HG03175 (cell line): Measurements from ENCODE around the gene GTF2IRD1.
"Not testable (repeated sequence)": the region's sequence is repeated elsewhere in the genome, so short reads cannot be mapped to it uniquely, and the experiment has no call there.

Experiments used
- ATAC-seq: cut with Tn5 transposase; IDR thresholded peaks from one replicate; pipeline ENCODE4 v1.9.1; 2021; ENCODE audit warnings: mild to moderate bottlenecking, moderate library complexity; ENCODE audit not compliant: unreplicated experiment

GTF2IRD1 gene

DNA sequence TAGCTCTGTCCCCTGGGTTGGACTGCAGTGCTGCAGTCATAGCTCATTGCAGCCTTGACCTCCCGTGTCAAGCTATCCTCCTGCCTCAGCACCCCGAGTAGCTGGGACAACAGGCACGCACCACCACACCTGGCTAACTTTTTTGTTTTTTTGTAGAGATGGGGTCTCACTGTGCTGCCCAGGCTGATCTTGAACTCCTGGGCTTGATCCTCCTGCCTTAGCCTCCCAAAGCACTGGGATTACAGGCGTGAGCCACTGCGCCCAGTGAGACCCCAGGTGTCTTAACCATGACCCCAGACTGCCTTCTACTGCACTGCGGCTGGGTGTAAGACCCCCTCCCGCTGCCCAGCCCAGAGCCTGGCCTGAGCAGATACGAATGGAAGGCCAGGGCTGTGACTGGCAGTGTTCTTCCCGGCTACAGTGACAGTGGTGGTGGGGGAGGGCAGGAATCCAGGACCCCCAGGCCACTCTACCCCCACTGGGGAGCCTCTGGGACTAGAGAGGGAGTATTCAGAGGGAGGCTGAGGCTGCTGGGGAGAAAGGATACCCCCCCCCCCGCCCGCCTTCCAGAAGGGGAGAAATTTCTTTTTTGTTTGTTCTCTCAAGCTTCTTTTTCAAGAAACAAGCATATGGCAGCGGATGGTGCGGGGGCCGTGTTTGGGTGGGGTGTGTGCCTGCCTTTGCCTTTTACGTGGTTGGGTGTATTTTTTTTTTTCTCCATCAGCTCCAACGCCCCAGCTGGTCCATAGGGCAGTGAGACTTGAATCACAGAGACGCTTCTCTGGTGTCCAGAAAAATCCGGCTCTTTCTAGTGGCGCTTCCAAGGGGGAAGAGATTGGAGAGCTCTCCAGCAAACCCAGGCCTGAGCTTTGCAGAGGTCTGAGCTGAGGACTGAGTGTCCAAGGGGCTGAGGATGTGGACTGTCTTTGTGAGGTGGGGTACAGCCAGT, 36.6 kb downstream of the GTF2IRD1 start:
- no peak for ATAC-seq

DNA sequence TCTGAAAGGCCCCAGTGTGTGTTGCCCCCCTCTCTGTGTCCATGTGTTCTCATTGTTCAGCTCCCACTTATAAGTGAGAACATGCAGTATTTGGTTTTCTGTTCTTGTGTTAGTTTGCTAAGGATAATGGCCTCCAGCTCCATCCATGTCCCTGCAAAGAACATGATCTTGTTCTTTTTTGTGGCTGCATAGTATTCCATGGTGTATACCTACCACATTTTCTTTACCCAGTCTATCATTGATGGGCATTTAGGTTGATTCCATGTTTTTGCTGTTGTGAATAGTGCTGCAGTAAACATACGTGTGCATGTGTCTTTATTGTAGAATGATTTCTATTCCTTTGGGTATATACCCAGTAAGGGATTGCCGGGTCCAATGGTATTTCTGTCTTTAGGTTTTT, 37.8 kb downstream of the GTF2IRD1 start:
- ATAC-seq: not testable (repeated sequence)

DNA sequence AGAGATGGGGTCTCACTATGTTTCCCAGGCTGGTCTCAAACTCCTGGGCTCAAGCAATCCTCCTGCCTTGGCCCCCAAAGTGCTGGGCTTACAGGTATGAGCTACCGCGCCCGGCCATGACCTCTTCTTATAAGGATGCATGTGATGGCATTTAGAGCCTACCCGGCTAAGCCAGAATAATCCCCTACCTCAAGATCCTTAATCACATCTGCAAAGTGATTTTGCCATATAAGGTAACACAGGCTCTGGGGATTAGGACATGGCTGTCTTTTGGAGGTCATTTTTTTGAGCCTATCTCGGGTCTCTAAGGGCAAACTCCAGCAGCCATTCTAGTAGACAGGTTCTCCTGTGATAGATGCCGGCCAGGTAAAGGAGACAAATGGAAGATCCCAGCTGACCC, 39.6 kb downstream of the GTF2IRD1 start:
- ATAC-seq: no peak

DNA sequence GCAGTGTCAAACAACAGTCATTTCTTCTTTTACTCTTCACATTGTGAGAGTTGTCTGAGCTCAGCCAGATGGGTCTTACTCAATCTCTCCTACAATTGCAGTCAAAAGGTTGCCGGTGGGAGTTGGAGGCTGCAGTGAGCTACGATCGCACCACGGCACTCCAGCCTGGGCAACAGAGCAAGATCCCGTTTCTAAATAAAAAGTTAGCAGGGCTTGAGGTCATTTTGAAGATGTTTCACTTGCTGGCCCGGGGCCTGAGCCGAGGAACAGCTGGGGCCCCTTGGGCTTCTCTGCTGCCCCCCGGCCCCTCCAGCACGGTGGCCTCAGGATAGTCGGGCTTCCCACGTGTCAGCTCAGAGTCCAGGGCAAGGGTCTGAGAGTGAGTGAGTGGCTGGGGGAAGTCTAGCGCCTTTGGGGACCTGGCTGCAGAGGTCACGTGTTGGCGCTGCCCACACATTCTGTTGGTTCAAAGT, 40.4 kb downstream of the GTF2IRD1 start:
- no peak for ATAC-seq

DNA sequence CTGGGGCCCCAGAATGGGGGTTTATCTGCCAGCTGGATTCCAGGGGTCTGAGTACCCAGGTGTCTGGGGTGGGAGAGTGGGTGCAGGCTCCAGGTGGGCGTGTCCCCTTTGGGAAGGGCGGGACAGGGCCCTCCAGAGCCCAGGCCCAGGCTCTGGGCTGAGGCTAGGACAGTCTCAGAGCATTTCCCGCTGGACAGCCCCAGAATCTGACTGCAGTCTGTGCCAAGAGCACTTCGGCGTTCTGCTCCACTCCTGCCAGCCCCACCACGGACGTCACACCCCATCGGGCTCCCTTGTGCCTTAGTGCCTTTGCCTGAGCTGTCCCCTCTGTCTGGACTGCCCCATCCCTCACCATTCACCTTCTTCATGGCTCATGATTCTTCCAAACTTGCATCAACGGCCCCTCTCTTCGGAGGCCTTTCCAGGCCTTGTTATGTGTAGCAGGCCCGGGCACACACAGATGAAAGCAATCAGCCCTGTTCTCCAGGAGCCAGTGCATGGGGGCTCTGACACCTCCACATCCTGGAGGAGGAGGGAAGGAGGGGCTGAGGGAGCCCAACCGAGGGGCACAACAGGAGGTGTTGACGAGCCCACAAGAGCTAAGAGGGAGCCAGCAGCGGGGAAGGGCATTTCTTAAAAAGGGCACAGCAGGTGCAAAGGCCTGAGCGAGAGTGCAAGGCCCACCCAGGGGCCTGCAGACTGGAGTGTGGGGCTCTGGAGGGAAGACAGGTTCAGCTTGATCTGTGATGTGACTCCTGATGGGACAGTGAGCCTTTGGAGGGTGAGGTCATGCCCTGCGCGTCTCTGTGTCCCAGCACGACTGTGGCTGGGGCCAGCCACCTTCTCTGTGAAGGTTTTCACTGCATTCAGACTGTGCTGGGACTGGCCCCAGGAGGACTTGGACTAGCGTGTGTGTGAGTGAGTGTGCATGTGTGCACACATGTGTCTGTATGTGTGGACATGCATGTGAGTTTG, 41.7 kb downstream of the GTF2IRD1 start:
- no peak for ATAC-seq

DNA sequence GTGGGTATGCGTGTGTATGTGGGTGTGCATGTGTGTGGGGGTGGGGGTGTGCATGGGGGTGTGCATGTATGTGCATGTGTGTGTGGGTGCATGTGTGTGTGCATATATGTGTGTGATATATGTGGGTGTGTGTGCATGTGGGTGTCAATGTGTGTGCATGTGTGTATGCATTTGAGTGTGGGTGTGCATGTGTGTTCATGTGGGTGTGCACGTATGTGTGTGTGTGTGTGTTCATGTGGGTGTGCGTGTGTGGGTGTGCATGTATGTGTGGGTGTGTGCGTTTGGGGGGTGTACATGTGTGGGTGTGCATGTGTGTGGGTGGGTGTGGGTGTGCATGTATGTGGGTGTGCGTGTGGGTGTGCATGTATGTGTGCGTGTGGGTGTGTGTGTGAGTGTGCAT, 42.6 kb downstream of the GTF2IRD1 start:
- no peak for ATAC-seq

DNA sequence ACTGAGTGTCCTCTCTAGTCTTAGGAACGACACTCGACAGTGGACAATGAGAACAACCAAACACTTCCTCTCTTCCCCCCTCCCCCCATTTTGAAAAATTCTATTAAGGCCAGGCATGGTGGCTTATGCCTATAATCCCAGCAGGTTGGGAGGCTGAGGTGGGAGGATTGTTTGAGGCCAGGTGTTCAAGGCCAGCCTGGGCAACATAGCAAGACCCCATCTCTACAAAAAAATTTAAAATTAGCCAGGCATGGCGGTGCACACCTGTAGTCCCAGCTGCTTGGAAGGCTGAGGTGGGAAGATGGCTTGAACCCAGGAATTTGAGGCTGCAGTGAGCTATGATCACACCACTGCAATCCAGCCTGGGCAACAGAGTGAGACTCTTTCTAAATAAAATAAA, 43.1 kb downstream of the GTF2IRD1 start:
- not testable (repeated sequence) for ATAC-seq

DNA sequence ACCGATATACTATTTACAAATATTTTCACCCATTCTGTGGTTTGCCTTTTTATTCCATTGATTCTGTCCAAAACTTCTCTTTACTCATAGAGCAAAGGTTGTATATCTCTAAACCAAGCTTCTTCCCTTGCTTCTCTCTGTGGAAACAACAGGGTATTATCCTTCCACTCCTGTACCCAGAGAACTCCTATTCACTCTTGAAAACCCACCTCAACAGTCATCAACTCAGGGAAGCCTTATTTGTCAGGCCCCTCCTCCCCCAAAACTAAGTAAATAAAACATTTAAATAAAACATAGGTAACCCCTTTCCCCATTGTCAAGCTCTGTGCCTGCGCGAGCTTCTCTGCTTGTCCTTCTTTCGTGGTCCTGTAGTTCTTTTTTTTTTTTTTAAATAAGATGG, 44.6 kb downstream of the GTF2IRD1 start:
- ATAC-seq: no peak

DNA sequence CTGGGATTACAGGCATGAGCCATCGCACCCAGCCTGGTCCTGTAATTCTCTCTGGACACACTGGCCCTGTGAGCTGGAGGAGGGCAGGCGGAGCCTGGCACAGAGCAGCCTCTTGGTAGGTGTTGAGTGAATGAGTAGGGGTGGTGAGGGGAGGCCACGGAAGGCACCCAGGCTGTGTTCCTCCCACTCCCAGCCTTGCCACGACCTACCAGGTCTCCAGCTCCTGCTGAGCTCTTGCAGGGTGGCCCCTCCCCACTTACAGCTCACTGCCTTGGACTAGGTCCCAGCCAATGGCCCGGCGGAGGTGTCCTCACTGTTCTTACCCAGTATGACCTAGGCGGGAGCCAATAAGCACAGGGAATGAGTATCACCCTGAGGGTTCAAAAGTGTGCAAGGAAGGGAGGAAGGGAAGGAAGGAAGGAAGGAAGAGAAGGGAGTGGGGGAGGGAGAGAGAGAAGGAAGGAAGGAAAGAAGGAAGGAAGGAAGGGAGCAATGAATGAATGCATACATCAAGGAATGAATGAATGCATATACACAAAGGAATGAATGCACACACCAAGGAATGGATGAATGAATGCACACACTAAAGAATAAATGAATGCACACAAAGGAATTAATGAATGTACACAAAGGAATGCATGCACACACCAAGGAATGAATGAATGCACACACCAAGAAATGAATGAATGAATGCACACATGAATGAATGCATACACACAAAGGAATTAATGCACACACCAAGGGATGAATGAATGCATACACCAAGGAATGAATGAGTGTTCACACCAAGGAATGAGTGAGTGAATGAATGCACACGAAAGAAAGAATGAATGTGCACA, 45.5 kb downstream of the GTF2IRD1 start:
- no peak for ATAC-seq

DNA sequence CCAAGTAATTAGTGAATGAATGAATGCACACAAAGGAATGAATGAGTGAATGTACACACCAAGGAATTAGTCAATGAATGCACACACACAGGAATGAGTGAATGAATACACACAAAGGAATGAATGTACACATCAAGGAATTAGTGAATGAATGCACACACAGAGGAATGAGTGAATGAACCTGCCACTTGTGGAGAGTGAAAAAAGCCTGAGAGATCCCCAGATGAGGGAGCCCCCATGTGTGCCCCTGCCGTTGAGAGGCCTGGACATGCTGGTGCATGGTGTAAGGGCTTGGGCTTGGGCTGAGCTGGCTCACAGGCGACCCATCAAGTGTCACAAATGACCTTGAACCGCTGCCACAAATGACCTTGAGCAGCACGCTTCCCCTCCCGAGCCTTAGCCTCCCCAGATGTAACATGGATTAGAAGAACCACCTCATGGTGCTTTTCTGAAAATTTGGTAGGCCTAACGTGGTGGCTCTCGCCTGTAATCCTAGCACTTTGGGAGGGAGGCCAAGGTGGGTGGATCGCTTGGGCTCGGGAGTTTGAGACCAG, 46.2 kb downstream of the GTF2IRD1 start:
- no peak for ATAC-seq

DNA sequence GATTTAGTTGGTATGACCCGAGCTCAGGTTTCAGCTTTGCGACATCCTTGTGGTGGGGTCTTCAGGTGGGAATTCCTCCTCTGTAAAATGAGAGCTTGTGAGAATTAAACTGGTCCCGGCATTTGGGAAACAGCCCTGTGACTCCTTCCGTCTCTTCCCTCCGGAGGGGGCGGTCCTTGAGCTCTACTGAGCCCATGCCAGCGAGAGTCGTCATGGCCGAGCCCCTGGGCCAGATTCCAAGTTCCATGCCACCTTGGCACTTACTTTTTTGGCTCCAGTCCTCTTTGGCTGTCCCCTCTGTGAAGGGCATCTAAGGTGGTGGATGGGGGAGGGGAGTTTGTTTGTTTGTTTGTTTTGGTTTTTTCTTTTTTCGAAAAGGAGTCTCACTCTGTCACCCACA, 47.6 kb downstream of the GTF2IRD1 start:
- ATAC-seq: no peak

DNA sequence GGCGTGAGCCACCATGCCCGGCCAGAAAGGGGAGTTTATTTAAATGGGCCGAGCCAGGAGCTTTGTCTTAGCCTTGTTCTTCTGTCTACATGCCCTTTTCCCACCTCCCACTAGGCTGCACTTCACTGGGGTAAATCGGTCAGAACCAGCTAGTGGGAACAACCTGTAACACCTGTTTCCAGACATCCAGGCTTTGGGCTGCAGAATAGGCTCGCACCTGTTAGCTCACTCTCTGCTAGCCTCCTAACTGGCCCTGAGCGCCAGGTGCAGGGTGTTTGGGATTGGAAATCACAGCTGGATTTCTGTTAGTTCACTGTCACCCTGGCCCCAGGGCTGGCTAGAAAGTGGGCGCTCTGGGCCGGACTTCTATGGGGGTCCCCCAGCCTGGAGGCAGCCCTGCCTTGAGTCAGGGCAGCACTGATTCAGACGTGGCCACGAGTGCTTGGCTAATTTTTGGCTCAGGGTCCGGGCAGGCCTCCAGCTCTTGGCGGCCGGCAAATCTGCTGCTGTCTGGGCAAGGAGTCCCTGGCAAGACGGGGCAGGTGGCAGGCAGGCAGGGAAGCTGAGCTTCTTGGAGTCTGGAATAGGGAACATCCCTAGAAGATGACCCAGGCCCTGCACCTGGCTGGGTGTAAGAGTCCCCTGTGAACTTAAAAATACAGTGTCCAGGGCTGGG, 48.6 kb downstream of the GTF2IRD1 start:
- ATAC-seq: no peak

DNA sequence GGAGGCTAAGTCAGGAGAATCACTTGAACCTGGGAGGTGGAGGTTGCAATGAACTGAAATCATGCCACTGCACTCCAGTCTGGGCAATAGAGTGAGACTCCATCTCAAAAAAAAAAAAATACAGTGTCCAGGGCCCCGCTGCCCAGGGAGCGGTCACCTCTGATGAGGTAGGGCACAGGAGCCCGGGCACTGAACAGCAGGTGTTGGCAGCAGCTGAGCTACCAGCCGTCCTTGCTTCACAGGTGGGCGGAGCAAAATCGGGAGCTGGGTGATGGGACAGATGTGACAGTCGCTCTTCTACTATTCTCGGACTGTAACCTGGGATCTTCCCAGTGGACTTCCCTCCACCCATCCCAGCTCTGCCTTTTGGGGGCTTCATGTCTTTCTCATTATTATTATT, 49.4 kb downstream of the GTF2IRD1 start:
- no peak for ATAC-seq

DNA sequence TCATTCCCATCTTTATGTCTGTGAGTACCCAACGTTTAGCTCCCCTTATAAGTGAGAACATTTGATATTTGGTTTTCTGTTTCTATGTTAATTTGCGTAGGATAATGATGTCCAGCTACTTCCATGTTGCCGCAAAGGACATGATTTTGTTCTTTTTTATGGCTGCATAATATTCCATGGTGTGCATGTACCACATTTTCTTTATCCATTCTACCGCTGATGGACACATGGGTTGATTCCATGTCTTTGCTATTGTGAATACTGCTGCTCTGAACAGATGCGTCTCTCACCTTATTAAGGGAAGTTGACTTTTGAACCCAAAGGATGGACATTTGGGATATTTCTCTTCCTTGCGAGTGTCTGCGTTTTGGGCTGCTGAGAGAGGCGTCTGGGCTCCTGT, 50.2 kb downstream of the GTF2IRD1 start:
- ATAC-seq: no peak

DNA sequence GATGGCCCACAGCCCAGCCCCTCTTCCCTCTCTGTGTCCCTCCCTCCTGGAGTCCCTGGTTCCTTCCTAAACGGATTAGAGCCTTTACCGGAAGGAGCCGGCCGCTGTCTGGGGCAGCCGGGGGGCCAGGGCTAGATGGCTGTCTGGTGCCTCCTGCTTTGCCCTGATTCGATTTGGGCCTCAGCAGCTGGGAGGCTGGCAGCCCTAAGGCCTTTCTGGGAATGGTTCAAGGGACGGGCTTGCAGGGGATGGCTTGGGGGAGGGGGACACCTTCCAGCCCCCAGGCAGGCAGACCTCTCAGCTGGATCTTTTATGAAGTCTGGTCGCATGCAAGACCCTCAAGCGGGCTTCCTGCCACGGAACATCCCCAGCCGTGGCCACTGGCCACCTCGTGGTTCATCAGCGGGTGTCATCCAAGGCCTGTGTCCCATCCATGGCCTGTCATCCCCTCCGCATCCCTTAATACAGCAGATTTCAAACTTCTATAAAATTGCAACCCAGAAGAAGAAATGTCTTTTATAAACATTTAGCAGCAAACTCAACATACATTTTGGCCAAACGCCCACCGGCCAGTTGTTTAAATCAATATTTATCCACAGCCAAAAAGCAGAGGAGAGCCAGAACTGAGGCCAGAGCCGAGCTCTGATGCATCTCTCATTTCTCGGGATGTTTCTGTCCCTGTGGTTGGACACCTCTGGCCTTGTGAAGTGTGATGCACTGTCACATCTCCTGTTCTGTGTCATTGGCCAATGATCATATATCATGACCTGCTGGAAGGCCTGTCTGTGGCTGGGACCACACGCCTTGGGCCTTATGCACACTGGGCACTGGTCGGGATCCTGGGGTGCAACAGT, 52.0 kb downstream of the GTF2IRD1 start:
- no peak for ATAC-seq

DNA sequence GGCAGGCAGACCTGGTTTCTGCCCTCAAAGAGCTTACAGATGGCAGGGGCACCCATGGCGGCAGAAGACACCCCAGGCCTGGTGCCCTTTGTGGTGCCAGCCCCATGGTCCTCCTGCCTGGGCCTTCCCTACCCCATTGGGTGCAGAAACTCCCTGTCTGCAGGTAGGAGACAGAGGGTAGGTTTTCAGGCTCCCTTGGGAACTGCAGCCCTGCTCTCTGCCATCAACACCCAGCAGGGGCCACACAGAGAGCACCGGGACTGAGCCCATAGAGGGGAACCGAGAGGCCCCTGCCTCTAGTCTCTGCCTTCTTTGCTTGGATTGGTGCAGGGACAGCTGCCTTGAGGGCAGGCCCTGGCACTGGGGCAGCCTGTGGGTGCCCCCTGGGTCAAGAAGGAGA, 52.6 kb downstream of the GTF2IRD1 start:
- no peak for ATAC-seq

DNA sequence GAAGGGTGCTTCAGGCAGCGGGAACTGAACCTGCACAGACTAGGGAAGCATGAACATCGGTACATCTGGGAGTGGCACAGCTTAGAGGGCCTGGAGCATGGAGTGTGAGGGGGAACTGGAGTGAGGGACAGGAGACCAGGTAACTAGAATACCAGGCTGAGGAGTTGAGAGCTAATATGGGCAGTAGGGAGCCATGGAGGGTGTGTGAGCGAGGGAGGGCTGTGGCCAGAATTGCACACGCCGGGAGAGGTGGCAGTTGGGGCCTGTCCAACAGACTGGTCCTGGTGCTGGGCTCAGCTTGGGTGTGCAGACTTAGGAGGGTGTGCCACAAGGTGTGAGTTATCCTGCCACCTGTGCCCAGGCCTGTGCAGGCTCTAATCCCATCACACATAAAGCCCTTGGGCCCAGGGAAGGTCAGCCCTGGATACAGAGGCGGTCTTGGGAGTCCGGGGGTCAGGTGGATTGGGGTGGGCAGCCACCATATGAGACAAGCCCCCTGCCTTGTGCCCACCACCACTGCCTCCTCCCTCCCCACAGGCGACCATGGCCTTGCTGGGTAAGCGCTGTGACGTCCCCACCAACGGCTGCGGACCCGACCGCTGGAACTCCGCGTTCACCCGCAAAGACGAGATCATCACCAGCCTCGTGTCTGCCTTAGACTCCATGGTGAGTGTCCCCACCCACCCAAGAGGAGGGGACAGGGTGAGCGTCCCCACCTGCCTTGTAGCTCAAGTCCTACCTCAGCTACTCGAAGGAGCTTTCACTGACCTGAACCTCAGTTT, 54.0 kb downstream of the GTF2IRD1 start:
- no peak for ATAC-seq

DNA sequence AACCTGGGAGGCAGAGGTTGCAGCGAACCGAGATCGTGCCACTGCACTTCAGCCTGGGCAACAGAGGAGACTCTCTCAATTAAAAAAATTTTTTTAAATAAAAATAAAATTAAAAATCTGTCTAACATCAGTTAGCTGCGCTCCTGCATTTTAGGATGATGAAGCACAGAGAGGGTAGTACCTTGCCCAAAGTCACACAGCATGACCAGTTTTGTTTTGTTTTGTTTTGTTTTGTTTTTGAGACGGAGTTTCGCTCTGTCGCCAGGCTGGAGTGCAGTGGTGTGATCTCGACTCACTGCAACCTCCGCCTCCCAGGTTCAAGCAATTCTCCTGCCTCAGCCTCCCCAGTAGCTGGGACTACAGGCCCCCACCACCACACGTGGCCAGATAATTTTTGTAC, 55.7 kb downstream of the GTF2IRD1 start:
- ATAC-seq: not testable (repeated sequence)
